GM18519 (cell line): Measurements from ENCODE around the gene ASCC1.
"Not testable (repeated sequence)": the region's sequence is repeated elsewhere in the genome, so short reads cannot be mapped to it uniquely, and the experiment has no call there.

ENCODE experiments used
- ATAC-seq: cut with Tn5 transposase; IDR thresholded peaks from one replicate; pipeline ENCODE4 v1.9.1; 2021; ENCODE audit warnings: mild to moderate bottlenecking, moderate library complexity; ENCODE audit not compliant: unreplicated experiment, low FRiP score

Gene ASCC1

DNA sequence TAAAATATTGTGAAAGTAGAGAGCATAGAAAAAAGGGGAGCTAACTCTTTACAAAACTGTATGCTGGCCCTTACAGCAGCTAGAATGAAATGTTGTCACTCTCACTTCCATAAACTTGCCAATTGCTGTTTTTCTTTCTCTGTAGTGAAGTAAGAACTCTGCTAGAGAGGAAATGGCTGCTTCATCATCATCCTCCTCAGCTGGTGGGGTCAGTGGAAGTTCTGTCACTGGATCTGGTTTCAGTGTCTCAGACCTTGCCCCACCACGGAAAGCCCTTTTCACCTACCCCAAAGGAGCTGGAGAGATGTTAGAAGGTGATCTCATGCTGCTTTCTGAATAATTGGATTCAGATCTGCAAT lies 7.6 kb upstream of the ASCC1 start:
- no peak for ATAC-seq

DNA sequence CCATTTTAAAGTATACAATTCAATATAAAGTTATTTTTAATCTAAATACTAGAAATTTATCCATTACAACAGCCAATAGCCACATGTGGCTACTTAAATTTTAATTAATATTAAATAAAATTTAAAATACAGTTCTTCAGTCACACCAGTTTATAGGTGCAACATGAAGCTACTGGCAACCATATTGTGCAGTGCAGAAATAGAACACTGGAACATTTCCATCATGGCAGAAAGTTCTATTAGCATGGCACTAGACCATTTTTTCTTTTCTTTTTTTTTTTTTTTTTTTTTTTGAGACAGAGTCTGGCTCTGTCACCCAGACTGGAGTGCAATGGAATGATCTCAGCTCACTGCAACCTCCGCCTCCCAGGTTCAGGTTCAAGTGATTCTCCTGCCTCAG lies 5.2 kb upstream of the ASCC1 start:
- no peak for ATAC-seq

DNA sequence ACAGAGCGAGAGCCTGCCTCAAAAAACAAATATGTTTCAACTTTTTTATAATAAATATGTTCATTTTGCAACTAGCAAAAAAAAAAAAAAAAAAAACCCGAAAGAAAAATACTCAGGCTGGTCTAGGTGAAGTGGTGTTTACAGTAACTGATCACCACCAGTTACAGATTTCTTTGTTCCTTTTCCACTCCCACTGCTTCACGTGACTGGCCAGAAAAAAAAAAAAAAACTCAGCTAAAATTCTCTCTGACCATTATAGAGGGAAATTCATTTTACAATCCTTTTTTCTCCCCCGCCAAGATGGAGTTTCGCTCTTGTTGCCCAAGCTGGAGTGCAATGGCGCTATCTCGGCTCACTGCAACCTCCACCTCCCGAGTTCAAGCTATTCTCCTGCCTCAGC lies 4.6 kb upstream of the ASCC1 start:
- no peak for ATAC-seq

- ATAC-seq = no peak
These were observed 3.2 kb upstream of the ASCC1 start for GRCh38 chr10:72219235-72219814.

DNA sequence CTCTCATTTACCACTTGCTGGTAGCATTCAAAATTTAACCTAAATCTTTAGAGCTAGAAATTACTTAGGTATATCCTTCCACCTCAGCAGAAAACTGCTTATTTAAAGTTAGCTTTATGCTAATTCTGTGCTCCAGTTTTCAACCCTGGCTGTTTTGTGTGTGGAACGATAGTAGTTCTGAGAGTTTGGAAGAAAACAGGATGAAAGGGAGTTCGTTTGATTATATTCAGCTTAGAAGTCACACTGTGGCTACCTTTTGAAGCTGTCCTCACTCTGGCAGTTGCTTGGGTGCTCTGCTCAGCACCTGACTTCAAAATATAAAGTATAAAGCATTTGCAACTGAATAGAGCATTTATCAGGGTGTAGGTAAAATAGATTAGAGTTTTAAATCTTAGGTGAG lies 2.6 kb upstream of the ASCC1 start:
- ATAC-seq = no peak

GRCh38 chr10:72218325-72218724 lies 2.2 kb upstream of the ASCC1 start:
- ATAC-seq = no peak

DNA sequence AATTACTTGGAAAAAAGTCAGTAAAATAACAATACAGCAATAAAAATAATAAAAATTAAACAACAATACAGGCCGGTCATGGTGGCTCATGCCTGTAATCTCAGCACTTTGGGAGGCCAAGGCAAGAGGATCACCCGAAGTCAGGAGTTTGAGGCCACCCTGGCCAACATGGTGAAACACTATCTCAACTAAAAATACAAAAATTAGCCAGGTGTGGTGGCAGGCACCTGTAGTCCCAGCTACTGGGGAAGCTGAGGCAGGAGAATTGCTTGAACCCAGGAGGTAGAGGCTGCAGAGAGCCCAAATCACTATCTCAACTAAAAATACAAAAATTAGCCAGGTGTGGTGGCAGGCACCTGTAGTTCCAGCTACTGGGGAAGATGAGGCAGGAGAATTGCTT lies 4.2 kb downstream of the ASCC1 start:
- ATAC-seq = not testable (repeated sequence)

GRCh38 chr10:72211381-72211780 lies 4.7 kb downstream of the ASCC1 start:
- ATAC-seq = not testable (repeated sequence)

GRCh38 chr10:72208526-72208925 lies 7.5 kb downstream of the ASCC1 start:
- not testable (repeated sequence) for ATAC-seq

GRCh38 chr10:72206511-72207229 lies 9.4 kb downstream of the ASCC1 start:
- no peak for ATAC-seq

GRCh38 chr10:72204724-72205123 lies 11.4 kb downstream of the ASCC1 start:
- ATAC-seq = no peak

GRCh38 chr10:72204296-72204695 lies 11.8 kb downstream of the ASCC1 start:
- ATAC-seq = no peak

GRCh38 chr10:72201293-72201692 lies 14.8 kb downstream of the ASCC1 start:
- ATAC-seq = no peak

- ATAC-seq = no peak
These were observed 15.2 kb downstream of the ASCC1 start for GRCh38 chr10:72200883-72201282.

DNA sequence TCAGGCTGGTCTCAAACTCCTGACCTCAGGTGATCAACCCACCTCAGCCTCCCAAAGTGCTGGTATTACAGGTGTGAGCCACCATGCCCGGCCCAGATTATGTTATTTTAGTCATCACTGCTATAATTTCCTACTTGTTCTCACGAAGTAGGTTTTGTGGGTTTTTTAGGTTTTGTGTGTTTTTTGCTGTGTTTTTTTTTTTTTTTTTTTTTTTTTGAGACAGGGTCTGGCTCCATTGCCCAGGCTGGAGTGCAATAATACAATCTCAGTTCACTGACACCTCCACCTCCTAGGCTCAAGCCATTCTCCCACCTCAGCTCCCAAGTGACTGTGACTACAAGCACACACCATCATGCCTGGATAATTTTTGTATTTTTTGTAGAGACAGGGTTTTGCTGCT lies 21.1 kb downstream of the ASCC1 start:
- no peak for ATAC-seq

- no peak for ATAC-seq
These were observed 29.1 kb downstream of the ASCC1 start for GRCh38 chr10:72186982-72187330.

- ATAC-seq = no peak
These were observed 29.7 kb downstream of the ASCC1 start for GRCh38 chr10:72186258-72186981.

GRCh38 chr10:72184156-72184555 lies 31.9 kb downstream of the ASCC1 start:
- no peak for ATAC-seq

GRCh38 chr10:72177454-72177853 lies 38.6 kb downstream of the ASCC1 start:
- ATAC-seq = no peak

DNA sequence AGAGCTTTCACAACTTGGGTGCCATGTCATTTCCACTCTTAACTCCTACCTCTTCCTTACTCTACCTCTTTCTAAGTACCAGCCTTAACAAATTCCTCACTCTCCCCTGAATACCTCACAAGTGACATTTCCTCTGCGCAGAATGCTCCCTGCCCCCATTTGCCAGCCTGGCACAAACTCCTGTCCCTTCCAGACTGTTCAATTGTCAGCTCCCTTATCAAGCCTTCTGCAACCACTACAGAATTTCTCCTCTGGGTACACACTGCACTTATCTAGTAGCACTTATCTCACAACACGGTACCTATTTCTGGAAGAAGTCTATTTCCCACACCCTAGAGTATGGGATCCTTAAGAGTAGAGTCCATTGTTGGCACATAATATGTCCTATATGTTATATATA lies 39.4 kb downstream of the ASCC1 start:
- ATAC-seq = no peak

DNA sequence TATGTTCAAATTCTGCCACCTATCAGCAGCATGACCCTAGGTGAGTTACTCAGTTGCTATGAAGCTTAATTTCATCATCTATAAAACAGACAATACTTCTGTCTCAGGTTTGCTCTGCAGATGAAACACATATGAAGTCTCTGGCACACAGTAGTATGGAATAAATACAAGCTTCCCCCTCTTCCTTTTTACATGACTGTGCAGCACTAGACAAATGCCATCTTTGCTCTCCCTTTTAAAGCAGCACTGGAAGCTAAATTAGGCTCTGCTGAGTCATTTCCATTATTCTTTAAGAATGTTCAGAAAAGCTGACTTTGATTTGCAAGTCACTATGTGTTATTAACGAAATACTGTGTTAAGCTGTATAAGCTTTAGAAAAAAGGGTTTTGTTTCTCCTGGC lies 40.9 kb downstream of the ASCC1 start:
- no peak for ATAC-seq

DNA sequence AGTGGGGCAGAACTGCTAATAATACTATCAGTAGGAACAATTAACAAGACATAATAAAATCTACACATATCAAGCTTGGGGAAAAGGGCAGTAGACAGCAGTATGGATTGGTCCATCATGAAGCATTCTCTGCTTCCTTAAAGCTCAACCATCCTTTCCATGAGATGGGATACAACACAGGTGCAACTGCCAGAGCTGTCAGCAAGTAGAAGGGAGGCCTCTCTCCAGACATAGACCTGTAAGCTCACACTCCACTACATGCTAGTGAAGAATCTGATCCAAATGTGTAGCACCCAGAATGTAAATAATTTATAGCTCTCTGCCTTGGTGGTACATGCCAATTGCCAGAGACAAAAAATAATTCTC lies 41.8 kb downstream of the ASCC1 start:
- ATAC-seq = no peak
